ENCODE data around the gene HSPA14.
"Not testable (repeated sequence)": the region's sequence is repeated elsewhere in the genome, so short reads cannot be mapped to it uniquely, and the experiment has no call there.

Gene HSPA14, protein sequence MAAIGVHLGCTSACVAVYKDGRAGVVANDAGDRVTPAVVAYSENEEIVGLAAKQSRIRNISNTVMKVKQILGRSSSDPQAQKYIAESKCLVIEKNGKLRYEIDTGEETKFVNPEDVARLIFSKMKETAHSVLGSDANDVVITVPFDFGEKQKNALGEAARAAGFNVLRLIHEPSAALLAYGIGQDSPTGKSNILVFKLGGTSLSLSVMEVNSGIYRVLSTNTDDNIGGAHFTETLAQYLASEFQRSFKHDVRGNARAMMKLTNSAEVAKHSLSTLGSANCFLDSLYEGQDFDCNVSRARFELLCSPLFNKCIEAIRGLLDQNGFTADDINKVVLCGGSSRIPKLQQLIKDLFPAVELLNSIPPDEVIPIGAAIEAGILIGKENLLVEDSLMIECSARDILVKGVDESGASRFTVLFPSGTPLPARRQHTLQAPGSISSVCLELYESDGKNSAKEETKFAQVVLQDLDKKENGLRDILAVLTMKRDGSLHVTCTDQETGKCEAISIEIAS

DNA sequence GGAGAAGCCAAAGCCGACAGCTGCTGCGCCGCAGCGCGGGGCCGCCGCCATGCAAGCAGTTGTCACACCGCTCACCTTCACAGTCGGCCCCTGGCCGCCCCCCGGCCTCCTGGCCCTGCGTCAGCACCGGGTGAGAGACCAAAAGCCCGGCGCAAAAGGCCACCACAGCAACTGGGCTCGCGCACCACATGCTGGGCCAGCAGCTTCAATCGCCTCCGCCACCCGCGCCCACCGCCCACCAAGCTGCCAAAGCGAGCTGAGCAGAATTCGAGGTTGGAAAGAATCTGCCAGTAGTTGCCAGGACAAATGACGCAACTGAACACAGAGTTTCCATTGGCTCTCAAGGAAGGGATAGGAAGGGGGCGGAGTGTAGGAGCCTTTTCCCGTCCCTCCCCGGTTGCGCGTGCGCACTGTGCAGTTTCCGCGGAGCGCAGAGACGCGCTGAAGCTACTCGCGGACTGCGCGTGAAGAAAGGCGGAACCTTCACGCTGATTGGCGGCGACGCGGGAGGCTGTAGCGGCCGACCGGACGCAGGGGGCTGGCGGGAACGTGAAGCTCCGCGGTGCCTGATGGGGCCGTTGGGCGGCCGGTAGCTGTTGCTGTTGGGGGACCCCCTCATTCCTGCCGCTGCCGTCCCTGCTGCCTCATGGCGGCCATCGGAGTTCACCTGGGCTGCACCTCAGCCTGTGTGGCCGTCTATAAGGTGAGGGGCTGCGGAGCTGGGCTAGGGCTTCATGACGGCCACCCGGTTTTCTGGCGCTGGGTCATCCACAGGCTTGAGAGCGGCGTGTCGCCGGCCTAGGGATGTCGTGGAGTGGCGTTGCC lies at the start of gene HSPA14, which contains the start of the genes CDNF and MSANTD7:
Gene HSPA14 (plus strand): TSS at position 550 of the 825 bp plus-strand sequence. CDS start 97 bp downstream, at position 647.
Gene CDNF (minus strand): TSS at position 281 of the 825 bp plus-strand sequence. CDS start 91 bp downstream, at position 190.
Gene MSANTD7 (plus strand): TSS at position 550 of the 825 bp plus-strand sequence. CDS start 3,979 bp downstream, outside the sequence.
- peak; percentile 99 for DNase-seq

DNA sequence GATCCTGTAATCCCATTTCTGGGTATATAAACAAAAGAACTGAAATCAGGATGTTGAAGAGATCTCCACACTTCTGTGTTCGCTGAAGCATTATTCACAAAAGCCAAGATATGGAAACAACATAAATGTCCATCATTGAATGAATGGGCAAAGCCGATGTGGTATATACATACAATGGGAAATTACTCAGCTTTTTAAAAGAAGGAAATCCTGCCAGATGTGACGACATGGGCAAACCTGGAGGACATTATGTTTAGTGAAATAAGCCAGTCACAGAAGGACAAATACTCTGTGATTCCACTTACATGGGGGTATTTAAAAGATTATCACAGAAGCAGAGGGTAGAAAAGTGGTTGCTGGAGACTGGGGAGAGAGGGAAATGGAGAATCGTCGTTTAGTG lies 39.5 kb upstream of the HSPA14 start:
- DNase-seq: no peak

DNA sequence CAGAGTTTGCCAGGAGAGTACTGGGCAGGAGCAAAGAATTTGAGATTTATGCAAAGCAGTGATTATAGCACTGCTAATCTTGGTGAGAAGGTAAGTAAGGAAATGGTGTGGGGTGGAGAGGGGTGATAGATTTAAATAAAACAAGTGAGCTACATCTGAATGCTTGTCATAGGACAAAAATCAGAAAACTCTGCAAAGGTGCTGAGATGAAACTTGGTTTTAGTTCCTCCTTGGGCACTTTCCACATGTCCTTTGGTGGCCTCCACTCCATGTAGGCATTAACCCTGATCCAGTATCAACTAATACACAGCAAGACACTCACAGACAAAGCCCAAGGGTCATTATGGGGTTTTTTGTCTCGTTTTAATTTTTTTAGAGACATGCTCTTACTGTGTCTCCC lies 37.7 kb upstream of the HSPA14 start:
- no peak for DNase-seq

DNA sequence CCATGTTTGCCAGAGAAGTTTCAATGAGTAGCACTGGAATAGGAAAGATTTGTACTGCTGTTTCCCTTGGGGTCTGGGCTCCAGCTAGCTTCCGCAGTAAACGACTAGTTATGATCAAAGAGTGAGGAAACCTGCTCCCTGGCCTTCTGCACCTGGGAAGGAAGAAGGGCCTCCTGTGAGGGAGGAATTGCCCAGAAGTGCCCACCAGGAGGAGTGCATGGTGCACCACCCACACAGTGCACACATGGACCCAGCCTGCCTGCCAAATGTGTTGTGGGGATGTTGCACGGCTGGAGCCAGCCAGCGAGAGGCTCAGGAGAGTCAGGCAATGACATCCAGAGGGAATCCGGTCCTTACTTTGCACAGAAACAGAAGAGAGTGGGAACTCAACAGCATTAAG lies 36.4 kb upstream of the HSPA14 start:
- DNase-seq: no peak

DNA sequence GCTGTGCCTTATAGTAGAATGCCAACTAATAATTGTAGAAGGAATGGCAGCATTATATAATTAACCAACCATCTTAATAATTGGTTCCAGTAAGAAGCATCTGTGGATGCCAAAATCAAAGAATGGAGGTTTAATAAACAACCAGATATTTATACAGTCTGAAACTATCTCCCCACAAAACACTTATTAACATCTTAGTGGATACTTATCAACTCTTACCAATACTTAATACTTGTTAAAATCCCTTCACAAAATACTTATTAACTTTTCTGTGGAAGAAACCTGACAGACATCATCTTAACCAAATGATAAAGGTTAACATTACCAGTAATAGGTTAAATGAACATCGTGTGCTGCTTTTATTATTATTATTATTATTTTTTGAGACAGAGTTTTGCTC lies 34.3 kb upstream of the HSPA14 start:
- DNase-seq: no peak

DNA sequence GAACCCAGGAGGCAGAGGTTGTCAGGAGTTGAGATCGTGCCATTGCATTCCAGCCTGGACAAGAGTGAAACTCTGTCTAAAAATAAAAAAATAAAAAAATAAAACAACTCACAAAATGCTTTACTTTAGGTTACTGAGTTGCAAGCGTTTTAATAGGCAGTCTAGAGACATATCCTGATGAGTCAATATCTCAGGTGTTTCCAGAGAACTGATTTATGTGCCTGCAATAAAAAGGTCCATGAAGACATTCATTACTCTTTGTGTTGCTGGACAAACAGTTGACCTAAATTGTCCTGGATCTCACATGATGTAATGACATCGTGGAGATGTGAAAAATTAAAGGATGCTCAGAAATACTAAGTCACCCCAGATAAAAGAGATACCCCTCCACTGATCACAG lies 31.8 kb upstream of the HSPA14 start:
- no peak for DNase-seq

DNA sequence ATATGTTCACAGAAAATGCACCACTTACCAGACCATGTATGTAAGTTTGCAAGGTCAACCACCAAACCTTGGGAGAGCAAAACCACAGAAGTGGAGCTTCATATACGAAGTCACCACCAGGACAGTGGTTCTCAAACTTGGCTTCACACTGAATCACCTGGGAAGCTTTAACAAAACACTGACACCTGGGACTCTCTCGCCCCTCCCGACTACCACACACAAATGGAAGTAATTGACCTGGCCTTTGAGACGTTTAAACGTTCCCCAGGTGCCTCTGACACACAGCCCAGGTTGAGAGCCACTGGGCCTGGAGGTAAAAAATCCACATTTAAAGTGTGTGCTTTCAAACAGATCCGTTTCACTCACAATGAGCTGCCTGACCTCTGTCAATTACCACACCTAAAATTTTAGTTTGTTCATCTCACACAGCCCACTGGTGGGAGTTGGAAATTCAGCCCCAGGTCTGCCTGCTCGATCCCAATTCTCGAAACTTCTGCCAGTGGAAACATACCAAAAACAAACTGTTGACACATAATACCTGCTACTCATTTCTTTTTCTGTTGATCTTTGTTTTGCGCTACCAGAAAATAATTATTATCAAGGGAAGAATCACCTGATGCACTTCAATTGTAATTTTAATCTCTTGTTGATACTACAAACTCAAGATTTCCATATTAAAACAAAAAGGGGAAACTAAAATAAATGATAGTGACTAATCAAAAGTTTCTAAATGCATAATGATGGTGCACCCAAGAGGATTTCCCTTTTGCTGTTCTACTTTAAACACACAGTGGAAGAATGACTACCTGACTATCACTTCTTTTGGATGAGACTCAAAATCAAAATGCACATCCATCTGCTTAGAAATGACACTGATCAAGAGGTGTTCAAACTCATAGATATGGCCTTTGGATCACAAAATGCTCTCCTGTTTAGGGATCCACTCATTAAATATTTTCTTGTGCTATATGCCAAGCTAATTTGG lies 26.8 kb upstream of the HSPA14 start:
- DNase-seq: no peak

DNA sequence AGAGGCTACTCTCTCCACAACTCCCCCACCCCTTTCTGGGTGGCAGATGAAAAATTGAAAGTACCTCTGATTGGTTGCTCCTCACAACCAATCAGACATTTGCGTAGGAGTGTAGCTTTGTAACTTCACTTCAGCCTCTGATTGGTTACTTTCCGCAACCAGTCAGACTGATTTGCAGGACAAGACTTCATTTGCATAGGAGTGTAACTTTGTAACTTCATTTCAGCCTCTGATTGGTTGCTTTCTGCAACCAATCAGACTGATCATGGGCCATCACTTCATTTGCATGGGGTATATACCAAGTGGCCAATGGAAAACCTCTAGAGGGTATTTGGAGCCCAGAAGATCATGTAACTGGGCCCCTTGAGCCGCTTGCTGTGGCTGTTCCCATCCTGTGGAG lies 25.8 kb upstream of the HSPA14 start:
- peak; percentile 11 for DNase-seq

DNA sequence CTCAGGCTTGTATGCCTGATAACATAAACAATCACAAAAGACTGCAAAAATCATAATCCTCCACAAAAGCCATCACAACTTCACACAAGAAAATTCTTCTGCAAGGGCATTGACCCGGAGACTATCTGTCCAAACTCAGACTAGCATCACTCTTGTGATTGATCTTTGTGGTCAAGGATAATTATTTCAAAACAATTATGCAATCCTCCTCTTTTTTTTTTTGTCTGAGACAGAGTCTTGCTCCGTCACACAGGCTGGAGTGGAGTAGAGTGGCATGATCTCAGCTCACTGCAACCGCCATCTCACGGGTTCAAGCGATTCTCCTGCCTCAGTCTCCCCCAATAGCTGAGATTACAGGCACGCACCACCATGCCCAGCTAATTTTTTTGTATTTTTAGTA lies 22.4 kb upstream of the HSPA14 start:
- no peak for DNase-seq

DNA sequence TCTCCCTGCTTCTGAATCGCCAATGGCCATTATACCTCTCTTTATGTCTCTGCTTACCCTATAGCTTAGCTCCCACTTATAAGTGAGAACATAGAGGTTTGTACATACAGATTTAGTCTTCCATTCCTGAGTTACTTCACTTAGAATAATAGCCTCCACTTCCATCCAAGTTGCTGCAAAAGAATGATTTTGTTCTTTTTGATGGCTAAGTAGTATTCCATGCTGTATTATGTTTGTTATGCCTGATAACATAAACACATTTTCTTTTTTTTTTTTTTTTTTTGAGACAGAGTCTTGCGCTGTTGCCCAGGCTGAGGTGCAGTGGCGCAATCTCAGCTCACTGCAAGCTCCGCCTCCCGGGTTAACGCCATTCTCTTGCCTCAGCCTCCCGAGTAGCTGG lies 21.4 kb upstream of the HSPA14 start:
- not testable (repeated sequence) for DNase-seq

DNA sequence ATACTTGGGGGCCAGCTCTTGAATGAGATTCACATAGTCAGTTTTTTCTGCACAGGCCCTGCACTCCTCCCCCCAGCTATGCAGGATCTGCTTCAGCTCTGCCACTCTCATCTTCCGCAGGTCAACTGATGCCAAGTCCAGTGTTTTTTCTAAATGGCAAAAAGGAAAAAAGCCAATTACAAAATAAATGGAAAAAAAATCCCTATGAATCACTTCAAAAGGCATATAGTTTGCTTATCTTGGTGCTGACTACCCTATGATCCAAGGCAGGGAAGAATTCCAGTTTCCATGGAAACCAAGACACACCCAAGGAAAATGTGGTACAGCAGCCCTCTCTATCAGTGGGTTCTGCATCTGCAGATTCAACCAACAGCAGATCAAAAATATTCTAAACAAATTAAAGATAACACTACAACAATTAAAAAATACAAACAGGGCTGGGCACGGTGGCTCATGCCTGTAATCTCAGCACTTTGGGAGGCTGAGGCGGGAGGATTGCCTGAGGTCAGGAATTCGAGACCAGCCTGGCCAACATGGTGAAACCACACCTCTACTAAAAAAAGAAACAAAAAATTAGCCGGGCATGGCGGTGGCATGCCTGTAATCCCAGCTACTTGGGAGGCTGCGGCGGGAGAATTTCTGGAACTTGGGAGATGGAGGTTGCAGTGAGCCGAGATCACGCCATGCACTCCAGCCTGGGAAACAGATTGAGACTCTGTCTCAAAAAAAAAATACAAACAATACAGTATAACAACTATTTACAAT lies 17.9 kb upstream of the HSPA14 start:
- peak; percentile 60 for DNase-seq

DNA sequence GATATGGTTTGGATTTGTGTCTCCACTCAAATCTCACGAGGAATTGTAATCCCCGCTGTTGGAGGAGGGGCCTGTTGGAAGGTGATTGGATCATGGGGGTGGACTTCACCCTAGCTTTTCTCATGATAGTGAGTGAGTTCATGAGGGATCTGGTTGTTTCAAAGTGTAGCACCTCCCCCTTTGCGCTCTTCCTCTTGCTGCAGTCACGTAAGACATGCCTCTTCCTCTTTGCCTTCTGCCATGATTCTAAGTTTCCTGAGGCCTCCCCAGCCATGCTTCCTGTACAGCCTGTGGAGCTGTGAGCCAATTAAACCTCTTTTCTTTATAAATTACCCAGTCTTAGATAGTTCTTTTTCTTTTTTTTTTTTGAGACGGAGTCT lies 17.3 kb upstream of the HSPA14 start:
- no peak for DNase-seq

DNA sequence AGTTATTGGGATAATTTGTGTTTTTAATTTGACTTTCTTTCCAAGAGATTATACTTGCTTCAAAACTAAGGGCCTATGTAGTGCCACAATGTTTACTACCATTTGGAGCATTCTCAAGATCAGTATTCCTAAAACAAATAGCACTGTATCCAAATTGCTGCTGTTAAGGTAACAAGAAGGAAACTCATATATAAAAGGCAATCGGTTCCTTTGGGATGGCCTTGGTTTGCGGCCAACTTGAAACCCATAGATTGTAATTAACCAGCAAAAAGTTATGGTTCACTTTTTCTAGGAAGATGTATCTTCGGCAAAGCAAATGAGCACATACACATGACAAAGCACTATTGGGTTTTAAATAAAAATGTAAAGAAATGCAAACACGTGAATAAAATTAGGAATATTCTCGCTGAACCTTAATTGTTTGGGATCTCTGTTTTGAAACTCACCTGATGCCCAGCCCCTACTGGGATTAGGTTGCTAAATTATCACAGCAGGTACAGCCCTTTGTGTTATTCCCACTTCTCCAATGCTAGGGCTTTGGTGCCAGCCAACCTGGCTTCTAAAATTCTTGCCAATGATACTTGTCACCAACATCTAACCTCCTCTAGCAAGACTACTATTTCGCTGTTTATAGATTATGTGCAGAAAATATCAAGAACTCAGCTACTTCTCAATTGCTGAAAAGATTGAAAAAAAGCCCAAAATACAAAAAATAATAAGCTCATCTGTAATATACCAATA lies 16.3 kb upstream of the HSPA14 start:
- no peak for DNase-seq

DNA sequence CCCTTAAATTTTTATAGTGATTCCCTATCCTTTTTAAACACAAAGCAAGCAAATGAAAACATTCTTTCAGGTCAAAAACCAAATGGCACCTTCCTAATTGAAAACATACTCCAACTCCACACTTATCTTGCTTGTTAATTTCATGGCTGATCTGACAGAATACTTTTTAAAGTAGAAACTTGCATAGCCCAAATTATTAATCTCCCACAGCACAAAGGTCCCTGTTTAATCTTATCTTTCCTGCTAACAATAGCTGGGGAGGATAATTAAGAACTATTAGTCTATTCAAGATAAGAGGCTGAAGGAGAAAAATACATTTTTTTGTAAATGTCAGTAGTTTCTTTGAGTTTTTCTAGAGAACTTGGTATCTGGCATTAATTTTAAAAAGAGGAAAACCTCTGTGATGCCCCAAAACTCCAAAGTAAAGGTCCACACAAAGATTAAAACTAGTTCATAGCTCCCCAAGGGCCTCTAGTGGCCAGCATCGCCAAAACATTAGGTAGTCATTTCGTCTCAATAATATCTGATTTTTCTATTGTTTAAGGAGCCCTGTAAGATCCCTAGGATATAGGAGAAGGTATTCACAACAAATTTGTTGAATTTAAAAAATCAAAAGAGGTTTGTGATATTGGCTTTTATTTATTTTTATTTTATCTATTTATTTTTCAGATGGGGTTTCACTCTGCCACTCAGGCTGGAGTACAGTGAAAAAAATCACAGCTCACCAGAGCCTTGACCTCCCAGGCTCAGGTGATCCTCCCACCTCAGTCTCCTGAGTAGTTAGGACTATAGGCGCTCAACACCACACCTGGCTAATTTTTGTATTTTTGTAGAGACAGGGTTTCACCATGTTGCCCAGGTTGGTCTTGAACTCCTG lies 15.0 kb upstream of the HSPA14 start:
- DNase-seq: peak; percentile 35

DNA sequence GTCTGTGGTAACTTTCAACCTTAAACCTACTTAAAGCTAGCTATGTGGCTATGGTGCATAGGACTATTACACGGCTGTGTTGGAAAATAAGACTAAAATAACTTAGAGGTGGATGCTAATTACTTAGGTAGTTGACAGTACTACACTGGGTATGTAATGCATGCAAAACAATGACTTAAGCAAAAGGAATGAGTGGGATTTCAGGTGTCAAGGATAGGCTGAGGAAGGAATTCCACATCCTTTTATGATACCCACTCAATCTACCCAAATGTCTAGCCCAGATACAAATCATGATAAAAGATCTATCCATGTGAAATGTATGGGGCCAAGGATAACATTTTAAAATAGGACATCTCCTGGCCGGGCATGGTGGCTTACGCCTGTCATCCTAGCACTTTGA lies 14.1 kb upstream of the HSPA14 start:
- DNase-seq: no peak

DNA sequence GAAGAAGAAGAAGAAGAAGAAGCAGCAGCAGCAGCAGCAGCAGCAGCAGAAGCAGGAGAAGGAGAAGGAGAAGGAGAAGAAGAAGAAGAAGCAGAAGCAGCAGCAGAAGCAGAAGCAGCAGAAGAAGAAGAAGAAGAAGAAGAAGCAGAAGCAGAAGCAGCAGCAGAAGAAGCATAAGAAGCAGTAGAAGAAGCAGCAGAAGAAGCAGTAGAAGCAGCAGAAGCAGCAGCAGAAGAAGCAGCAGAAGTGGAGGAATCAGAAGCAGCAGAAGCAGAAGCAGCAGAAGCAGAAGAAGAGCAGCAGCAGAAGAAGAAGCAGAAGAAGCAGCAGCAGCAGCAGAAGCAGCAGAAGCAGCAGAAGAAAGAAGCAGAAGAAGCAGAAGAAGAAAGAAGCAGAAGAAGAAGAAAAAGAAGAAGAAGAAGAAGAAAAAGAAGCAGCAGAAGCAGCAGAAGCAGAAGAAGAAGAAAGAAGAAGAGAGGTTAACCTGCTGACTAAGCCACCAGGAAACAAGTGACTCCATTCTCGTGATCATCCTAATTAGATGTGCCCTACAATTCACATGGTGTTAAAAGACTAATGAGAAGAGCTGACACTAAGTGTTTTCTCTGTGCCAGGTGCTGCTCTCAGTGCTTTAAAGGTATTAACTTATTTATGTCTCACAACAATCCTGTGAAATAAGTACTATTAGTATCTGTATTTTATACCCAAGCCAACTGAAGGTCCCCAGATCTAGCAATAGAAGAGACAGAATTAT lies 11.9 kb upstream of the HSPA14 start:
- DNase-seq: no peak

DNA sequence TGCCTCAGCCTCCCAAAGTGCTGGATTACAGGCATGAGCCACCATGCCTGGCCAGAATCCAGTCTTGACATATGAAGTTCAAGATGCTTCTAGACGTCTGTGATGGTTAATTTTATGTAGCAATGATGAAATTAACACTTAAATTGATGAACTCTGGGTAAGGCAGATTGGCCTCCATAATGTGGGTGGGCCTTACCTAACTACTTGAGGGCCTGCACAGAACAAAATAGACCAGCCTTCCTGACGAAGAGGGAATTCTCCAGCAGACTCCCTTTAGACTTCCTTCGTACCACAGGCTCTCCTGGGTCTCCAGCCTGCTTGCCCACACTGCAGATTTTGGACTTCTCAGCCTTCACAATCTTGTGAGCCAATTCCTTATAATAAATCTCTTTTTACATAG lies 5.0 kb upstream of the HSPA14 start:
- no peak for DNase-seq

DNA sequence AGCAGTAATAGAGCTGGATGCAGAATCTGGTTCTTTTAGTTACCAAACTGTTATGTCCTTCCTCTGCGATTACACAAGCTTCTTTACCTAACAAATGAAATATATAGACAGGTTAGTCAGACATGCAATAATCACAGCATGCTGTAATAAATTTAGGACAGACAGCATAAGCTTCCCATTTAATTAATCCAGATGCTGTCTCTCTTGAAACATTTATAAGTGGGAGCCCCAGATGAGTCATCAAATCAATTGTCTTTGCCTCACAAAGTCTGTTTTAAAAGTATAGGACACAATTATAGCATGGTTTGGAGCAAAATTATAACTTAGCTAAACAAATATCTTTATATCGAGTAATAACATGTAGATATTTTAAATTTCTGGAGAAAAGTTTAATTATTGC lies 1.9 kb upstream of the HSPA14 start:
- peak; percentile 38 for DNase-seq
